HEK293T (cell line): ENCODE results near the gene BEST4.

Experiments
- CTBP1 ChIP-seq: fragments of 450-650 bp; IDR thresholded peaks from 2 replicates; pipeline ENCODE4 v1.6.1; 2016; ENCODE audit warnings: borderline replicate concordance
- ELF4 ChIP-seq: fragments of 450-650 bp; IDR thresholded peaks from 2 replicates; pipeline ENCODE4 v1.6.1; 2017; ENCODE audit warnings: antibody characterized with exemption
- FOXA1 ChIP-seq: fragments of 450-650 bp; IDR thresholded peaks from 2 replicates; pipeline ENCODE4 v1.6.1; 2016; ENCODE audit warnings: mild to moderate bottlenecking
- FOXK2 ChIP-seq: fragments of 450-650 bp; IDR thresholded peaks from 2 replicates; pipeline ENCODE4 v1.6.1; 2016; ENCODE audit warnings: mild to moderate bottlenecking
- FOXM1 ChIP-seq: fragments of 450-650 bp; IDR thresholded peaks from 2 replicates; pipeline ENCODE4 v1.6.1; 2017; ENCODE audit warnings: mild to moderate bottlenecking, borderline replicate concordance
- LEF1 ChIP-seq: fragments of 450-650 bp; IDR thresholded peaks from 2 replicates; pipeline ENCODE4 v1.6.1; 2017; ENCODE audit warnings: mild to moderate bottlenecking, borderline replicate concordance
- NFRKB ChIP-seq: fragments of 450-650 bp; IDR thresholded peaks from 2 replicates; pipeline ENCODE4 v1.6.1; 2016; ENCODE audit warnings: mild to moderate bottlenecking, moderate library complexity
- SUZ12 ChIP-seq: fragments of 450-650 bp; IDR thresholded peaks from 2 replicates; pipeline ENCODE4 v1.6.1; 2016; ENCODE audit warnings: mild to moderate bottlenecking

DNA sequence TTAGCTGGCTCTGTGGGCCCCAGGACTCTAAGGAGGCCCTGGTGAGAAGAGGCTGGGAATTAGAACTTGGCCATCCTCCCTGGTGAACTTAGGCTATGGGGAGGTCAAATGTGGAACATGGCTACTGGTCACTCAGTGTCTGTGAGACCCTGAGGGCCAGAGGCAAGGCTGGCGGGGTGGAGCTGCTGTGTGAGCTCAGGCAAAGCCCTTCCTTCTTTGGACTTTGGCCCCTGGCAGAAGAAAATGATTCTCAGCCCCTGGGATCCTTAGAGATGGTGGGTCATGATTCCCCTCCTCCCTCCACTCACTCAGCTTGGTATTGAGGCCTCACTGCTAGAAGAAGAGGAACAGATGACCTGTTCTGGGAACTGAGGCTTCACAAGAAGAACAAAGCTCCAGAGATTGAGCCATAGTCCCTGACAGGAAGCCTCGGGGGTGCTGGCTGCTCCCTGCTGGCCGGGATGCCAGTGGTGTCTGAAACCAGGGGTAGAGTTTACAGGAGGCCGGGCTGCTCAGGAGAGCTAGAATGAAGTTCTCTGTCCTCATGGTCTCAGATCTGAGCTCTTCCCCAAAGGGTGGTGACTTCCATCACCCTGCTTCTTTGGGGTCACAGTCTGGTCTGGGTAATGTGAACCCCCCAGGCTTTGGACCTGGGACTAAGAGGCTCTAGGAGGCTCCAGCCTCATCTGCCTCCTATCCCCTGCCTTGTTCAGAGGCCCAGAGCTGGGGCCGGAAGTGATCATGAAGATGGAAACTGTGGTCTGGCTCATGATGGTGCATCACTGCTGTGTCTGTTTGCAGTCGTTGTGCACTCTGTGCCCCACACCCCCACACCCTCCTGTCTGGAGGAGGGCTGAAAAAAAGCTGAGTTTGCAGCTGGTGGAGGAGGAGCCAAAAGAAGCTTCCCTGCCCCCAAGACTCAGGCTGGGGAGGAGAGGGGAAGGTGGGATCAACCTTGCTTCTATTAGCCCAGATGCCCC, 21.3 kb upstream of the BEST4 start:
- no peak for TF ChIP-seq NFRKB
- no peak for TF ChIP-seq FOXK2
- TF ChIP-seq FOXA1 = no peak
- no peak for TF ChIP-seq CTBP1
- no peak for TF ChIP-seq SUZ12
- no peak for TF ChIP-seq LEF1
- TF ChIP-seq FOXM1 = no peak
- TF ChIP-seq ELF4 = no peak
